ENCODE data around the gene CLN3.

The CLN3 gene

GRCh38 chr16:28511801-28512789, 20.2 kb upstream of the CLN3 start:
- no peak for DNase-seq (ENCODE audit: low spot score)
- TF ChIP-seq CTCF (IDR thresholded peaks at IDR 0.05; ENCODE audit: extremely low read depth, missing control alignments): no peak

GRCh38 chr16:28511031-28511430, 19.2 kb upstream of the CLN3 start:
- no peak for TF ChIP-seq CTCF (IDR thresholded peaks at IDR 0.05; ENCODE audit: extremely low read depth, missing control alignments)
- DNase-seq (ENCODE audit: low spot score): no peak

DNA sequence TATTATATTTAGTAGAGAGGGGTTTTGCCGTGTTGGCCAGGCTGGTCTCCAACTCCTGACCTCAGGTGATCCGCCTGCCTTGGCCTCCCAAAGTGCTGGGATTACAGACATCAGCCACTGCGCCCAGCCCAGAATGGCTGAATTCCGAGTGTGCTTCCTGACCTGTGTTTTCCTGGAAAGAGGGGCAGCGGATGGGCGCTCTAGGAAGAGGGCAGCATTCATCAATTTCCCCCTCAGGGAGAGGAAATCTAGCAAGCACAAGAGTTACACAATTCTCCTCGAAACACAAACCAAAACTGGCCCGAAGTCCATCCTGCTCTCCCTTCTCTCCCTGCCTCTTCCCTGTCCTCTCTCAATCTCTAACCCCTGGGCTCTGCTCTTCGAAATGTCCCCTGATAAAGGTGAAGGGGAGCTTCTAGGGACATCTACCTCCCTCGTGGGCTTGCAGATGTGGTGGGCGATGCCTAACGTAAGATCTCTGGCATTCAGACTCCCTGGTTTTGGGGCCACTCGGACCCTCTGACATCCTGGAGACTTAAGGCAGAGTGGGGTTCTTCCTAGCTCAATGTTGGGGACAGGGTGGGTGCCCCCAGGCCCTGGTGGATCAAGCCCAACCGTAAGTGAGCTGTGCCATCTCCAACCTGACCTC, 13.7 kb upstream of the CLN3 start:
- TF ChIP-seq CTCF (IDR thresholded peaks at IDR 0.05; ENCODE audit: extremely low read depth, missing control alignments): no peak
- DNase-seq (ENCODE audit: low spot score): no peak

DNA sequence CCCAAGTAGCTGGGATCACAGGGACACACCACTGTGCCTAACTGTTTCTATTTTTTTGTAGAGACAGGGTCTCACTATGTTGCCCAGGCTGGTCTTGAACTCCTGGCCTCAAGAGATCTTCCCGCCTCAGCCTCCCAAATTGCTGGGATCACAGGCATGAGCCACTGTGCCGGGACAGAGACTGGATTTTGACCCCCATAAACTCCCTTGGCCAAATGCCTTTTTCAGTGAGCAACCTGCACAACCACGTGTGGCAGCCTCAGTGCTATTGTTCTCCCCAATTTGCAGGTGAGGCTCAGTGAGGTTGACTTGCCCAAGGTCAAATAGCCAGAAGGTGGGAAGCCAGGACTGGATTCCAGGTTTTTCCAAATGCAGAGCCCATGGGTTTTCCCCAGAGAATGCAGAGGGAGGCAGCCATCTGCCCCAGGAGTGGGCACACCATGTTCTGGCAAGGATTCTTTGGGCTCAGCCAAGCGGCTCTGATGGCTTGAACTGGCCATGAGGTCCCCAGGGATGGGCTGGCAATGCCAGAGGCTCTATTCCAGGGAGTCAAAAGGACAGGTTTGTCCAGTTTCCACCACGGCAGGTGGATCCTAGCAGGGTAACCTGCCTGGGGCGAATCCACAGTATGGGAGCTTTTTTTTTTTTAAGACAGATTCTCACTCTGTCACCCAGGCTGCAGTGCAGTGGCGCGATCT, 13.0 kb upstream of the CLN3 start:
- no peak for DNase-seq (ENCODE audit: low spot score)
- no peak for TF ChIP-seq CTCF (IDR thresholded peaks at IDR 0.05; ENCODE audit: extremely low read depth, missing control alignments)

DNA sequence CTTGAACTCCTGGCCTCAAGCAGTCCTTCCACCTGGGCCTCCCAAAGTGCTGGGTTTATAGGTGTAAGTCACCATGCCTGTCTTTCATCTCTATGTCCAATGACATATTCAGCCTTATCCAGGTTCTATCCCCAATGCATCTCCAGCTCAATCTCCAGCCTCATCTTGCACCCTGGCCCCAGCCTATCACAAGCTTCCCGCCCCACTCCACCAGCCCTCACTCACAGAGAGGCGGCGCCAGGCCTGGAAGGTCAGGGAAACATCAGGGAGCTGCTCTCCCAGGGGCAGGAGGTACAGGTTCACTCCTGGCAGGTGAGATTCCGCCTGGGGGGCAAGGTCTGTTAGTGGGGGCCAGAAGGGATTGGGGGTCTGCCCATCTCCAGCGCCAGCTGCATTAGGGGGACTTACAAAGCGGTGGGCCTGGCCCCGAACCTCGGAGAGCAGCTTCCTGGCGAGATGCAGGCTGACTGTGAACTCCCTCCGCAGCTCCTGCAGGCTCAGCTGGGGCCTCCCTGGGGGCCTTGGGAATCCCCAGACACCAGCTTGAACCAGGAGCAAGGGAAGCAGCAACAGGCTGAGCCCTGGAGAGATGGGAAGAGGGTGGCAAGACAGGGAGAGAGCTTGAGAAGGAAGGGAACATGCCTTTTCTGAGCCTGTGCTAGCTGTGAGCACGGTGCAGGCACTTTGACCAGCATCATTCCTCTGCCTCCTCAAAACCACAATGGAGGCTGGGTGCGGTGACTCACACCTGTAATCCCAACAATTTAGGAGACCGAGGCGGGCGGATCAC, 11.8 kb upstream of the CLN3 start:
- DNase-seq (ENCODE audit: low spot score): no peak

GRCh38 chr16:28502290-28502689, 10.4 kb upstream of the CLN3 start:
- no peak for TF ChIP-seq CTCF (IDR thresholded peaks at IDR 0.05; ENCODE audit: extremely low read depth, missing control alignments)
- no peak for DNase-seq (ENCODE audit: low spot score)

More for the DNA sequence above, 11.8 kb upstream of the CLN3 start:
- no peak for TF ChIP-seq CTCF (IDR thresholded peaks at IDR 0.05; ENCODE audit: extremely low read depth, missing control alignments)

Measured in GM20000 (cell line).